Measurements from ENCODE around the gene CYBA.

The CYBA gene

DNA sequence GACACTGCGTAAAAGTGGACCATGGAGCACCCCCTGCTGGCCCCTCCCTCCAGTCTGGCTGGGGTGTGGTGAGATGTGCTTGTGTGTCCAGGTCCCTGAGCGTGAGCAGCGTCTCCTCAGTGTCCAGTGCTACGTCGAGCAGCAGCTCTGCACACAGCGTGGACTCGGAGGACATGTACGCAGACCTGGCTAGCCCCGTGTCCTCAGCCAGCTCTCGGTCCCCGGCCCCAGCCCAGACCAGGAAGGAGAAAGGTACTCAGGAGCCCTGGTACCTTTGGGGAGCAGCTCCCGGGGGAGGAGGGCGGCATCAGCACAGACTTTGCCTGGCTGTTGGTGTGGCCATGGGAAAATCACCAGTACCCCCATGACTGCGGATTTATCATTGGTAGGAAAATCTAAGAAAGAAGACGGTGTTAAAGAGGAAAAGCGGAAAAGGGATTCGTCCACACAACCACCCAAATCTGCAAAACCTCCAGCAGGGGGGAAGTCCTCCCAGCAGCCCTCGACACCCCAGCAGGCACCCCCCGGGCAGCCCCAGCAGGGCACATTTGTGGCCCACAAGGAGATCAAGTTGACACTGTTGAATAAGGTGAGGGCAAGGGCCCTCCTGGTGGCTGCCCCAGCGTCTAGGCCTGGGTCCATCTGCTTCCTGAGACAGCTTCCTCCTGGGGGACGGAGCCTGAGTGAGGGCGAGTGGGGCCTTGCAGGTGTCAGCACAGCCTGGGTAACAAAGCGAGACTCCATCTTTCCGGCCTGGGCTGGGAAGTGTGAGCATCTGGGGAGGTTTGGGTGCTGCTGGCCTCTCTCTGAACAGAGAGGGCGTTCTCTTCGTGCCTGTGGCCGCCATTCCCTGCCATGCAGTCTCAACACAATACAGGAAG is 23.1 kb downstream of the CYBA start:
- no peak for DNase-seq

DNA sequence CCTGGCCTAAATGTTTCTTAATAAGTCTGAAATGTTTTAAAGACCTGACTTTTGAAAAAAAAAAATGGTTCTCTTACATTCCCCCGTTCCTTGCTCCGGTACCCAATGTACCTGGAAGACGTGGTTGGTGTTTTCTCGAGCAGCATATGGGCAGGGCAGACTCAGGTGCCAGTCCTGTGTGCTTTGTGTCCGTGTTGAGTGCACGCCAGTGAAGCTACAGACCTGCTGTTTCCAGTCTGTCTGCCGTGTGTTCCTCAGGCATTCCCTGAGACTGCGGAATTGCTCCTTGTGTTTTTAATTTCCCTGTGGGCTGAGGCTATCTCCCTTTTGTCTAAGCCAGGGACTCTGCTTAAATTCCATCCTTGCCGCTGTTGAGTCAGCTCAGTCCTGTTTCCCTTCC is 24.2 kb downstream of the CYBA start:
- no peak for DNase-seq

DNA sequence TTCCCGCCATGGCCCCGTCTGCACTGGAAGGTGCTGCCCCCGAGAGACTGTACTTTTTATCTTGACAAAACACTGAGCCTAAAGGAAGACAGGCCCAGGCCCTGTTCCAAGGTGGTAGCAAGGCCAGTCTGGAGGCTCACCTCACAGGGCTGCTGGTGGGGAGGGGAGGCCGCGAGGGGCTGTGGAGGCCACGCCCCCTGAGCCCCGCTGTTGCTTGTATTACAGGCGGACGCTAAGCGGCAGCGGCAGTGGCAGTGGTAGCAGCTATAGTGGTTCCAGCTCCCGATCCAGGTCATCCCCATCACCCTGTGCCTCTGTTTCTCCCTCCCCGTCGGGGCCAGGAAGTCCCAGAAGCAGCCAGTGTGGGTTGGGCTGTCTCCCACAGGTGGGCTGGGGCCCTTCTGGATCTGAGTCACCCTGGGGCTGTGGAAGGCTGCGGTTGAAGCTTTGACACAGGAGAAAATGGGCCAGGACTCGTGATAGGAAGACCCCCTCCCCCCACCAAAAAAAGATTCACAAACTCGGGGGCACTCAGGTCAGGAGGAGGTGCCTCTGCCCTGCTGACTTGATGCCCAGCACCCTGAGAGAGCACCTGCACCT is 25.8 kb downstream of the CYBA start:
- DNase-seq = no peak

DNA sequence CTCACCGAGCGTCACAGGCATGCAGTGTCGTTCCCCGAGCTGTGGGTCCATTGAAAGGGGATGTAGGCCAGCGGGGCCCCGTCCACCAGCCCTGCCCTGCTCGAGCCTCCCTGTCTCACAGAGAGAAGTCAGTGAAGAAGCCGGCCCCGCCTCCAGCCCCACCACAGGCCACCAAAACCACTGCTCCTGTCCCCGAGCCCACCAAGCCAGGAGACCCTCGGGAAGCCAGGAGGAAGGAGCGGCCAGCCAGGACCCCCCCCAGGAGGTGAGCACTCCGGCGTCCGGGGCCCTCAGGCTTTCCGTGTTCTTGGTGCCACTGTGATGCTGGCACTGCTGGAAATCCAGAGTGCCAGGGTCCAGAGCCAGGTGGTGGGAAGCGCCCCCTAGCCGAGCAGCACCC is 26.4 kb downstream of the CYBA start:
- no peak for DNase-seq

DNA sequence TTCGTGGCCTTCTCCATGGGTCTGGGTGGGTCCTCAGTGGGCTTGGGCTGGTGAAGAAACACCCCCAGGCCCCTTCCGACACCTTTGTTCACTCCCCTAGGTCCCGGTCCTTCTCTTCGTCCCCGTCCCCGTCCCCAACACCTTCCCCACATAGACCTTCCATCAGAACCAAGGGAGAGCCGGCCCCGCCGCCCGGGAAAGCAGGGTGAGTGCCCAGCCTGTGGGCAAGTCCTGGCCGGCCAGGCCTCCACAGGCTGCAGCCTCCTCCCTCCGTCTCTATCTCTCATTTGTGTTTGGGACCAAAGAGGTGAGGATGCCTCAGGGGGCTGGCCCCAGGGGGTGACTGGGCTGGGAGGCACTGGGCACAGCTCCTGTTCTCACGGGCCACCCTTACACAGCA is 27.0 kb downstream of the CYBA start:
- no peak for DNase-seq

DNA sequence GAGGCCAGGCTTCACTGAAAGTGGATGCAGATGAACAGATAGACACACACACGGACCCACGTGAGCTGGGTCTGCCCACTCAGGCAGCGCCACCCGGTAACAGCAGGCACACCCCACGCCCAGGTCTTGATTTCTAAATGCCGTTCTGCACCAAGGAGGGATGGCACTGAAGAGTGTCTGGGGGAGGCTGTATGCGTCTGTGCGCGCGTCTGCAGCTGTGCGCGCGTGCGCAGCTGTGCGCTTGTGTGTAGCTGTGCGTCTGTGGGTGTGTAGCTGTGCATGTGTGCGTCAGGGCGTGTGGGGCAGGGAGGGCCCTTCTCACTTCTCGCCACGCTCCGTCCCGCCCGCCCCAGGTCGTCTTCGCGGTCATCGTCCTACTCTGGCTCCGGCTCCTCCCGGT is 28.0 kb downstream of the CYBA start:
- no peak for DNase-seq

DNA sequence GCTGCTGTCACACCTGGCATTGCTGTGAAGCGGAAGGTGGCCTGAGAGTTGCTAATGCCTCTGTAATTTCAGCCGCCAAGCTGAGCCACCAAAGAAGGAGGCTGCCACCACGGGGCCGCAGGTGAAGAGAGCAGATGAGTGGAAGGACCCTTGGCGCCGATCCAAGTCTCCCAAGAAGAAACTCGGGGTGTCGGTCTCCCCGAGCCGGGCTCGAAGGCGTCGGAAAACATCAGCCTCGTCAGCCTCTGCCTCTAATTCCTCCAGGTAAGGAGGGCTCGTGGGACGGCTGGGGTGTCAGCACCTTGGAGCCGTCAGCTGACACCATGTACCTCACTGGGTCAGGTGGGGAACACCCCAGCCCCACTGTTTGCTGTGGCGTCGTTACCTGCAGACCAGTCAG is 28.7 kb downstream of the CYBA start:
- no peak for DNase-seq

DNA sequence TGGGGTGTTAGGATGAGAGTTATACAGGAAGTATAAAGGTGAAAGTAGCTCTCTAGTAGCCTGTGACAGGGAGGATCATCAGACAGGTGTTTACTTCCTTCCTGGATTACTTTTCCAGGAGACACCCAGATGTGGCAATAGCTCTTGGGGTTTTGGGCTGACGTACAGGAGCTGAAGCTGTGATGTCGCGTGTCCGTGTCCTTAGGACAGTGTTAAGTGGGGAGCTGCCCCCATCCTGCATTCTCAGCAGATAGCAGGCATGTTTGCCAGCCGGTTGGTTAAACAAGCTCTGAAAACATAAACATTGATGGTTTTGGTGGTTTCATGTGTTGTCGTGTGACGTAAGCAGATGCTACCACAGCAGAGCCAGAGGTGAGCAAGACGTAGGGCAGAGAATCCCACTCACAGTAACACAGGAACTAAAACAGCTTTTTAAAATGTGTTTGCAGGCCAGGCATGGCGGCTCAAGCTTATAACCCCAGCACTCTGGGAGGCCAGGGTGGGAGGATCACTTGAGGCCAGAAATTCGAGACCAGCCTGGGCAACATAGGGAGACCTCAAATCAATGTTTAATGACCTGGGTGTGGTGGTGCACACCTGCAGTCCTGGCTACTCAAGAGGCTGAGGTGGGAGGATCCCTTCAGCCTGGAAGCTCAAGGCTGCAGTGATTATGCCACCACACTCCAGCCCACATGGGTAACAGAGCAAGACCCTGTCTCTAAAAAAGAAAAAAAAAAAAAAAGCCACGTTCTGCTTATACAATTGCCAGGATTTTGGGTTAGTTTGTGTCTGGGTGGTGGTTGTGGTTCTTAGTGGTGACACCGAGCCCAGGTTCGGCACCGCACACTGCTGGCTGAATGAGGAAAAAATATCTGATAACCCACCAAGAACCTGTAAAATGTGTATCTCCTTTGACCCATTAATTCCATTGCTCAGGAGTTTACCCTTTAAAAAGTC is 30.7 kb downstream of the CYBA start:
- no peak for DNase-seq

DNA sequence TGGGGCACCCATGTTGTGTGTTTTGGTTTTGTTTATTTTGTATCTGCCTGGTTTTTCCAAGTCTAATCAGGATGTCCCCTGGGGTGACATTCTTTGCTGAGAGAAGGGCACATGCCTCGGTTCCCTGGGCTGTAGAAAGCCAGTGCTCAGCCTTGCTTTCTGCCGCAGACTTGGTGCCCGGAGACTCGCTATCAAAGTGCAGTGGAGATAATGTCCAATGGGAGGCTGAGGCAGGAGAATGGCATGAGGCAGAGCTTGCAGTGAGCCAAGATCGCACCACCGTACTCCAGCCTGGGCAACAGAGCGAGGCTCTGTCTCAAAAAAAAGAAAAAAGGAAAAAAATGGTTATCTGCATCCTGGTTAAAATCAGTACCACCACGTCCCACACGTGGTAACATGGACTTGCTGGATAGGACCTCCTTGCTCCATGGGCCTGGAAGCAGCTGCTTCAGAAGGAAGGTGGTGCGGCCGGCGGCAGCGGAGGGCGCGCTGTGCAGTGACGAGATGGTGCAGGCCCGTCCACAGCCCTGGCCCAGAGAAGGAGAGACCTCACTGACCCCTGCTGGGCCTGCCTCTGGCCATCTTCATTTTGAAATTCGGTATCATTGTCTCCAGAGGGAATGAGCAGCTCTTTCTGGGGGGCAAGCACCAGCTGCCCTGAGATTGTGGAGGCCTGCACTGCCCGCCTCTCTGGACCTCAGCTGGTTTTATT is 31.7 kb downstream of the CYBA start:
- DNase-seq = no peak

DNA sequence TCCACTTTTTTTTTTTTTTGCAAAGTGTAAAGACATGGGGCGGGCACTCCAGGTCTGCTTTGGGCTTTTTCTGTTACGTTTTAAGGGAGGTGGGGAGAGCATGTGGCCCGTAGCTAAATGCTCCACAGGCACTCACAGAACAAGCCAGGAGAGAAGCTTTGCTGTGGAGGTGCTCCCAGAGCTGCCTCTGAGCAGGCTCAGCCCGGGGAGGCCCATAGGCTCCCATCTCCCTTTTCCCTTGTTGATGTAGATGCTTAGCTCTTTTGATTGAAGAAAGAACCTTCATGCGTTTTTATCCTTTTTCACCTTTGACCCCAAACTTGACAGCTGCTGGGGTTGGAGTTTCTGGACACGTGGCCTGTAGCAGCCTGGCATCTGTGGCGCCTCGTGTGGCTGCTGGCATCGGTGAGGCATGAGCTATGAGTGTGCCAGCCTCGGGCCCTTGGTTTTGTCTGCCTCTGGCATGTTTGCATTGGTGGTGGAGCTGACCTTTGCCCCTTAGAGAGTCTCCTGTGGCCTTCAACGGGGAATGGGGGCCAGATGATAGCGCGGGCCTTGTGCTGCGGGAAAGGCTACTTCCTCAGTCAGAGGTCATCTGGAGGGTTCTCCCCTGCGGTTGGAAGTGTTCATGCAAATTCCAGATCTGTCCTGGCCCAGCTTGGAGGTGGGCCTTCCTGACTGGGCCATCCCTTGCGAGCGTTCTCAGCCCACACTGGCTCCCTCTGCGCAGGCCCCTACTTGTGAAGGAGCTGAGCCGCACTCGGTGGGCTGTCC is 32.5 kb downstream of the CYBA start:
- no peak for DNase-seq

DNA sequence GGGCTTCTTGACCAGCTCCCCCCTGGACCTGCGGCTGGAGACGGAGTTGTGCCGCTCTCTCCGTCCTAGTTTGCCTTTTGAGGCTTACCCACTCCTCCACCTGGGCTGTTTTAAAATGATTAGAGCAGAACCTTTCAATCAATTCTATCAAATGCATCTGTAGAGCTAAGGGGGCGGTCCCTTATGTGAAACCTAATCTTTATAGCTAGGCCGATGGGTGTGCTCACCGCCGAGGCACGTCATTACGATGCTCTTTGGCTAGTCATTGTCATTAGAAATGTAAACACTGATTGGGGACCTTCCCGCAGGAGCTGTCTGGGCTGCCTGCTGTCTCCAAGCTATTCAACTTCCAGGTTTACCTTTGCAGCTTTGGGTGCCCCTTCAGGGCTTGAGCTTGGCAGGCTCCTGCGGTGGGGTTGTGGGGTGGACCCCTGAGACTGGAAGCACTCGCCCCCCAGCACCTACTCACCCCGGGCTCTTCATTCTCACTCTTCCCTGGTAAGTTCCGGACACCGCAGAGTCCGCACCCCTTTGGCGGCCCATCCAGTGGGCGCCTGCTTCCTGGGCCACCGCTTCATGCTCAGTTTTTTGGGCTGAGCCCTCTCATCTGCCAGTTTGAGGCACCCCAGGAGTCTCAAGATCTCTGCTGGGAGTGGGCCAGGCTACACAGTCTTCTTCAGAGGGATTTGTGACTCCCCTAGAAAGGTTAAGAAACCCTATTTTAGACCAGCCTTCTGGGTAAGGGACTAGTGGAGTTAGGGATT is 33.4 kb downstream of the CYBA start:
- peak; percentile 49 for DNase-seq

DNA sequence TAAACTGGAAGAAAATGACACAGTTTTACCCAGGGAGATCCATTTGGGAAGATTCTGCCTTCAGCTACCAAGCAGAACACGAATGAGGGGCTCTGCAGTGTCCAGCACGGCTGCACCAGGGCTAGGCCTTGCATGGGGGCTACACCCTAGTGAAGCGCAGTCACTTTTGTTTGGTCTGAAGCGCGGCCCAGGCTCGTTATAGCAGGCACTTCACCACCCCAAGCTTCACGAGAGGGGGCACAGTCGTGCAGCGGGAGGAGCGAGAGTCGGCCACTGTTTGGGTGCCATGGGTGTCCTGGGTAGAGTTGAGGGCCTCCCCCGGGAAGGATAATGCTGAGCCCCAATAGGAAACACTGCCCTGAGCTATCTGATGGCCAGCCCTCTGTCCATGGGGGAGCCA is 34.1 kb downstream of the CYBA start:
- no peak for DNase-seq

DNA sequence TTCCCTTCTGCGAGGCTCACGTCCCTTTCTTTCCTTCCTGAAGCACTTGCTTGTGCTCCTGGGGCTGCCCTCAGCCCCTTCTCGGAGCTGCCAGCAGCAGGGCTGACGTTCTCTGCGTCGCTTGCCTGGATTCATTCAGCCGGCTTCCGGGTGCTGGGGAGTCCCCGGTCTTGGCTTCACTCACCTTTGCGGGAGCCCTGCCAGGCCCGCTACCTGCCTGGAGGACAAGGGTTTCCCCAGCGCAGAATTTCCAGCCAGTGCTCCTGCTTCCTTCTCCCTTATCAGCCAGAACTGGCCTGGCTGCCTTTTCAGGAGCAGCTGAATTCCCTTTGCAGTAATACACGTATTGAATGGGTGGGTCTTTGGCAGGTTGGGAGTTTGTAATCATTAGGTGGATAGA is 34.5 kb downstream of the CYBA start:
- DNase-seq = no peak

DNA sequence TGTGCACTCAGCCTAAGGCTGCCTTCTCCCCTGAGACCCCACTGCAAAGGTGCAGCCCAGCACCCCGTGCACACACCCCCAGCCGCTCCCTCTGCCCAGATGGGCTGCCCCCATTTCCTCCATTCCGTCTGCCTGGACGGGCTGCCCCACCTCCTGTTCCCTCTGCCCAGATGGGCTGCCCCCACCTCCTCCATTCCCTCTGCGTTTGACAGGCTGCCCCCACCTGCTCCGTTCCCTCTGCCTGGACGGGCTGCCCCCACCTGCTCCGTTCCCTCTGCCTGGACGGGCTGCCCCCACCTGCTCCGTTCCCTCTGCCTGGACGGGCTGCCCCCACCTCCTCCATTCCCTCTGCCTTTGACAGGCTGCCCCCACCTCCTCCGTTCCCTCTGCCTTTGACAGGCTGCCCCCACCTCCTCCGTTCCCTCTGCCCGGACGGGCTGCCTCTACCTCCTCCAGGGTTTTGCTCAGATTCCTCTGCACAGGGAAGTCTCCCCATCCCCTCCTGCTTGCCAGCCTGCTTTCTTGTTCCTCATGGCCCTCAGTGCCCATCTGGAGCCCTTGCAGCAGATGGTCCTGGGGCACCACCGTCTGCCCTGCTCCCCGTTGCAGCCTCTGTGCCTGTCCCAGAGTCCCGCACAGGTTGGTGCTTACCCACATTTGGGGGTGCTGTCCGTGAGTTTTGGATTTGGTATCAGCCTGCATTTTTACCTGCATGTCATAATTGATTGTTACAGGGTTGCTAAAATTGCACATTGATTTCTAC is 35.9 kb downstream of the CYBA start:
- DNase-seq = no peak

DNA sequence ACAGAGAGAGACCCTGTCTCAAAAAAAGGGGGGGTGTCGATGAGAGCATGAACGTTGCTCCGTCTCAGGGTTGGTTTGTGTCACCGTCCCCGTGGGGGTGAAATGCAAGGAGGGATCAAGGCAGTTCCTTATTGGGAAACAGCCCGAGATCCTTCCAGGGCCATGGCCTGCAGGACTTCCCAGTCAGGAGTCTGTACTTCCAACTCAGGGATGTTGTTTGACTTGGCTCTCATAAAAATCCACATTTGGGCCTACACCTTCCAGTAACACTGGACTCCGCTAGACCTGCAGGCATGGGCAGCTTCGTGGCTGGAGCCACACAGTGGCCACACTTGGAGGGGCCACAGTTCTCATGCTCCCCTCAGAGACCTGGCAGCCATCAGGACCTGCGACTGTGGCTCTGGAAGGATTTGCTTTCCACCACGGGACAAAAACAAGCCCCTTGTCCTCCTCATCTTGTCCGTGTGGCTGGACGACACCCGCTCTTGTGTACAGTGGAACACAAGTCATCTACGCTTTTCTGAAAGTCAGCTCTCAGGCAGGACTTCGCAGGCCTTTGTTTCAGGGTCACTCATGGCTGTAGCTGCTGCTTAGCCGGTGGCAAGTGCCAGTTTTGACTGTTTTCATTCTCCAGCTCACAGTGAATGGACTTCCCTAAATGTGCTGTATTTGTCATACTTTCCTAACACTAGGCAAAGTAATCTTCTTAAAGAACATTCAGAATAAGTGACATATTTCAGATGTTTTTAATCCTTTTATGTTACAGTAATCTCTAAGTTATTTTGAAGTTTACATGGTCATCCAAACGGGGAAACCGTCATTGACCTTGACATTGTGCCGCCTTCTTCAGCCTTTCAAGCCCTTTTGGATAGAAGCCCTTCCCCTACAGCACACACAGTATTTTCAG is 36.7 kb downstream of the CYBA start:
- no peak for DNase-seq

DNA sequence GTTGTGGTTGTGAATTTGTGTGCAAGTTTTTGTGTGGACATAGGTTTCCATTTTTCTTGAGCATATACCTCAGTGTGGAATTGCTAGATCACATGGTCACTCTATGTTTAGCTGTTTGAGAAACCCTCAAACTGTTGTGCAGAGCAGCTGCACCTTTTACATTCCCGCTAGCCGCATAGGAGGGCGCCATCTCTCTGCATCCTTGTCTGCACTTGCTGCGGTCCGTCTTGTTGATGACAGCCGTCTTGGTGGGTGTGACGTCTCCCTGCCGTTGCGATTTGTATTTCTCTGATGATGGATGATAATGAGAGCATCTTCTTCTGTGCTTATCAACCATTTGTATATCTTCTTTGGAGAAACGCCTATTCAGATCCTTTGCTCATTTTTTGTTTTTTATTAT is 37.6 kb downstream of the CYBA start:
- no peak for DNase-seq

DNA sequence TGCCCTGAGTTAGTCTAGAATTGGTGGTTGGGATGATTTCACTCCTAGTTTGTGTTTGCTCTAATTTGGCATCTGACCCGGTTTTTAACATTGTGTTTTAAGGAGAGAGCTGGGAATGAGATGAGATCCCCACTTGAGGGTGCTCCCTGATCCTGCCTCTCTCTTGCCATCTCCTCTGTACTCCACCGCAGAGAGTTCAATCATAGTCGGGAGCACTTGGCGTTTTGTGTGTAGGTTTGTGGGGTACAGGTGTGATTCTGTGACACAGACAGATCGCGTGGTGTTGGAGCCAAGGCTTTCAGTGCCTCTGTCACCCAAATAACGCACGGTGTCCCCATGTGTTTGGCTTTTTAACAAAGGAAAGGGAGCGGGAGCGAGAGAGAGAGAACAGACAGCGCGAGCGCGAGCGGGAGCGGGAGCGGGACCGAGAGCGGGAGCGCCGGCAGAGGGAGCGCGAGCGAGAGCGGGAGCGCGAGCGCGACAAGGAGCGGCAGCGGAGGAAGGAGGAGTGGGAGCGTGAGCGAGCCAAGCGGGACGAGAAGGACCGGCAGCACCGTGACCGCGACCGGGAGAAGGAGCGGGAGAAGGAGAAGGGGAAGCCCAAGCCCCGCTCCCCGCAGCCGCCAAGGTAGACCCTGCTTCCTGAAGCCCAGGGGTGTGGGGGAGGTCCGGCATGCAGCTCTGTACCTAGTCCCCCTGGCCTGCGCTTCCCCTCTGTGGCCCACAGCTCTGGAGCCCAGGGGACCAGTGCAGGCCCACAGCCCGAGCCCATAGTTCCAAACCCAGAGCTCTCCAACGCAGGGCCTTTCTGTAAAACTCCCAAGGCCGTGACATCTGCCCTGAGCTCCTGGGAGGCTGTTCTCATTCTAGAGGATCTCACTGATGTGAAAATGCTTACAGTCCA is 39.7 kb downstream of the CYBA start:
- no peak for DNase-seq

DNA sequence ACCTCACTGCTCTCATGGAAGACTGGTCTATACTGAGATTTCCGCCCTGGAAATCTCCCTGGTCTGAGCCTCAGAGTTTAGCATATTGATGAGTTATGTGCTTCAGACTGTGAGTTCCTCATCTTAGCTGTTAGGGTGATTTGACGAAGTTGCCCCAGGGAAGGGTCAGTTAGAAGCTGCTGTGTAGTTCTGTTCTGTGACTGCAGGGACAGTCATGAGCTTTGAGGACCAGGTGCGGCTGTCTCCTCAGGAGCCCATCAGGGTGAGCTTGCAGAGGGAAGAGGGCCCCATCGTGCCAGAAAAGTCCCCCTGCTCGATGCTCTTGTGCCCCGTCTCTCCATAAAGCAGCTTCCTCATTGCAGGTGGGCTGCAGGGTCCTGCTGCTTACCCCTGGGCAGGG is 40.8 kb downstream of the CYBA start:
- no peak for DNase-seq

All from NCI-H345 (cell line).